Measurements from ENCODE around the gene ZSCAN9. TPM values are rescaled to one million over a fixed set of nuclear protein-coding genes. Genes with fewer than 3 reads are reported as not detected.

ZSCAN9 gene
- total and polyA plus RNA-seq, 2 experiments from 2014 or later = 15.4 to 18.6 TPM

- Histone ChIP-seq H3K36me3 (no peaks in the 10 kb centered on the region), H3K4me3 (no peak overlapping the region), H3K27me3 (no peaks in the 10 kb centered on the region), H3K4me1 (ENCODE audit: low read depth) (peaks cover 8% of the 10 kb centered on the region), H3K9me3 (ENCODE audit: low read depth) (no peaks in the 10 kb centered on the region), H3K27ac (no peak overlapping the region)
- TF ChIP-seq, protein P1, sequence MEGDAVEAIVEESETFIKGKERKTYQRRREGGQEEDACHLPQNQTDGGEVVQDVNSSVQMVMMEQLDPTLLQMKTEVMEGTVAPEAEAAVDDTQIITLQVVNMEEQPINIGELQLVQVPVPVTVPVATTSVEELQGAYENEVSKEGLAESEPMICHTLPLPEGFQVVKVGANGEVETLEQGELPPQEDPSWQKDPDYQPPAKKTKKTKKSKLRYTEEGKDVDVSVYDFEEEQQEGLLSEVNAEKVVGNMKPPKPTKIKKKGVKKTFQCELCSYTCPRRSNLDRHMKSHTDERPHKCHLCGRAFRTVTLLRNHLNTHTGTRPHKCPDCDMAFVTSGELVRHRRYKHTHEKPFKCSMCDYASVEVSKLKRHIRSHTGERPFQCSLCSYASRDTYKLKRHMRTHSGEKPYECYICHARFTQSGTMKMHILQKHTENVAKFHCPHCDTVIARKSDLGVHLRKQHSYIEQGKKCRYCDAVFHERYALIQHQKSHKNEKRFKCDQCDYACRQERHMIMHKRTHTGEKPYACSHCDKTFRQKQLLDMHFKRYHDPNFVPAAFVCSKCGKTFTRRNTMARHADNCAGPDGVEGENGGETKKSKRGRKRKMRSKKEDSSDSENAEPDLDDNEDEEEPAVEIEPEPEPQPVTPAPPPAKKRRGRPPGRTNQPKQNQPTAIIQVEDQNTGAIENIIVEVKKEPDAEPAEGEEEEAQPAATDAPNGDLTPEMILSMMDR (IDR thresholded peaks at IDR 0.05; ENCODE audit: low read depth, low read length) = no peak
- DNase-seq (ENCODE audit: low read depth in 1 of 2, low spot score in 1 of 2) = no peak
Observed at GRCh38 chr6:28263922-28264321, 38.8 kb downstream of the ZSCAN9 start.

DNA sequence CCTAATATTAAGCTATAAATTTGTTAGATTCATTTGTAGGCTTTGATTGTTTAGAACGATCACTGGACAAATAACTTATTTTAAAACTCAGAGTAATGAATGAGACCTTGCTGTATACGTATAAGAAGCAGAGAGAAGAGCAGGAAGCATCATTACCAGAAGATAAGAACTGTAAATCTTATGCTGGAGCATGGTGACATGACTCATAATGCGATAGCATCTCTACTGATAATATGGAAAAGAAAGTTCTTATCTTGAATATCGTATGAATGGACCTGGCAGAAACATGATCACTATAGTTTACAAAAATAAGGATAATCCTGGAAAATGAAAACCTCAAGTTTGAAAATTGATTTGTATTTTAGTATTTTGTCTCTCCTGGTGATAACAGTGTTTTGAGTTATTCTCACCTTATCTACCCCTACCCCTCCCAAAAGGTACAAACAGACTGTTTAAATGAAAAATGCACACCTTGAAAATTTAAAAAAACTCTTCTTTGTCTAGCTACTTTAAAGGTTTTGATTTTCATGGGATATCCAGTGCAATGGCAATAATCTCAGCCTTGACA, 39.8 kb downstream of the ZSCAN9 start:
- Histone ChIP-seq H3K27ac (no peak overlapping the region), H3K4me3 (no peak overlapping the region), H3K4me1 (ENCODE audit: low read depth) (peaks cover 8% of the 10 kb centered on the region), H3K9me3 (ENCODE audit: low read depth) (no peaks in the 10 kb centered on the region), H3K36me3 (no peaks in the 10 kb centered on the region), H3K27me3 (no peaks in the 10 kb centered on the region)
- TF ChIP-seq, protein P1 (IDR thresholded peaks at IDR 0.05; ENCODE audit: low read depth, low read length) = no peak
- no peak for DNase-seq (ENCODE audit: low read depth in 1 of 2, low spot score in 1 of 2)

DNA sequence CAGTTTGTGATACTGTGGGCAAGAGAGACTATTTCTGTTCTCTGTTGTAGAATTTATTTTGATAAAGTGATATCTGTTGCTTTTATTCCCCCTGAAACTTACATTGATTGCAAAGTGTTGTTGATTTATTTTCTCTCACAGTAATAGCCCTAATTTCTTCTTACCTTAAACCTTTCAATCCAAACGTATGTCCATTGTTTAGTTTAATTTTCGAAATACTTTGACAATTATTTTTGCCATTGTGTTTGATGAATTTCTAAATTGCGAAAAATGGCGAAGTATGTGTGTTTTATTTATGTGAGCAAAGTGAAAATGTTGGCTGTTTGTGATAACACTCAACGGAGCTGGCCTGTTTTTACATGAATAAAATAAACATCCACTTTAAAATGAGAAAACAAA, 41.5 kb downstream of the ZSCAN9 start:
- H3K27me3 ChIP-seq = no peaks in the 10 kb centered on the region
- peaks cover 8% of the 10 kb centered on the region for H3K4me1 ChIP-seq (ENCODE audit: low read depth)
- peak overlapping the region; percentile 89 for H3K4me3 ChIP-seq
- no peak for DNase-seq (ENCODE audit: low read depth in 1 of 2, low spot score in 1 of 2)
- H3K9me3 ChIP-seq (ENCODE audit: low read depth) = no peaks in the 10 kb centered on the region
- H3K27ac ChIP-seq = peak overlapping the region; percentile 87
- TF ChIP-seq, protein P1 (IDR thresholded peaks at IDR 0.05; ENCODE audit: low read depth, low read length) = no peak
- H3K36me3 ChIP-seq = no peaks in the 10 kb centered on the region

- Histone ChIP-seq H3K4me1 (ENCODE audit: low read depth) (peaks cover 8% of the 10 kb centered on the region), H3K9me3 (ENCODE audit: low read depth) (no peaks in the 10 kb centered on the region), H3K4me3 (peak within 1 kb of the TSS; percentile 89), H3K27me3 (no peaks in the 10 kb centered on the region), H3K27ac (peak within 1 kb of the TSS; percentile 87), H3K36me3 (peaks cover 3% of the 10 kb centered on the region)
- TF ChIP-seq, protein P1 (IDR thresholded peaks at IDR 0.05; ENCODE audit: low read depth, low read length) = peak; percentile 6
- peak; percentile 87 to 91 for DNase-seq (ENCODE audit: low read depth in 1 of 2, low spot score in 1 of 2)
Observed at GRCh38 chr6:28266962-28267694, 42.1 kb downstream of the ZSCAN9 start, which contains the start of gene ZSCAN26. TSS of gene ZSCAN26 (plus strand) at chr6:28267143. CDS start at chr6:28271920, 4,777 bp downstream.

DNA sequence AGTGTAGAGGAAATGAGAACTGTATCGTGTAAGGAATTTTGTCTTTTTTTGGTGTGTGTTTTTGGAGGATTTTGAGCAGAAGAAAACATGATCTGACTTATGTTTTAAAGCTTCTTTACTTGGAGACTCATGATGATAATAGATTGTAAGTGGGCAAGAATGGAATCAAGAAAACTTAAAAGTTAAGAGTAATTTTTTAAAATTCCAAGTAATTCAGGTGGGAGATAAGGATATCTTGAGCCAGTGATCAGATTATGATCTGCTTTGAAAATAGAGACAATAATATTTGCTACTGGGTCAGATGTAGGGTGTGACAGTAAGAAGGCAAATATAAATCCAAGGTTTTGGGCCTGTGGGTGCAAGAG, 42.6 kb downstream of the ZSCAN9 start:
- H3K27me3 ChIP-seq = no peaks in the 10 kb centered on the region
- H3K4me3 ChIP-seq = peak overlapping the region; percentile 89
- H3K36me3 ChIP-seq = peaks cover 9% of the 10 kb centered on the region
- peaks cover 8% of the 10 kb centered on the region for H3K4me1 ChIP-seq (ENCODE audit: low read depth)
- H3K9me3 ChIP-seq (ENCODE audit: low read depth) = no peaks in the 10 kb centered on the region
- TF ChIP-seq, protein P1 (IDR thresholded peaks at IDR 0.05; ENCODE audit: low read depth, low read length) = no peak
- H3K27ac ChIP-seq = peak overlapping the region; percentile 87
- no peak for DNase-seq (ENCODE audit: low read depth in 1 of 2, low spot score in 1 of 2)

Measured in cardiac muscle cell (in vitro differentiated cells and primary cell).